HCT116 (cell line): ENCODE measurements around the gene TLE7. TPM values are rescaled to one million over a fixed set of nuclear protein-coding genes. Genes with fewer than 3 reads are reported as not detected.

Source experiments
- ATAC-seq: fragments of 200-7000 bp; cut with Tn5 transposase; 2 replicates; pipeline ENCODE4 v1.9.1; 2020; ENCODE audit warnings: mild to moderate bottlenecking, moderate library complexity
- BruUV-seq: library from RNA; stranded (reverse); fragments of 400-500 nt; replicated peaks from 2 replicates; lab custom pipeline; 2021; lab: Mats Ljungman, UMichigan
- CTCF ChIA-PET: fragments of 300-600 bp; sonication (Branson Sonifier 250); formaldehyde crosslinking; loops from one replicate; lab custom pipeline; 2021; ENCODE audit warnings: antibody characterized with exemption; lab: Charles Lee
- POLR2A ChIA-PET: fragments of 300-600, 350-600 bp; sonication (Branson Sonifier 250); formaldehyde crosslinking; loops from one replicate; lab custom pipeline; 2021; ENCODE audit warnings: antibody characterized with exemption; lab: Charles Lee
- RAD21 ChIA-PET, 2 experiments: fragments of 300-600 bp; sonication (Branson Sonifier 250); formaldehyde crosslinking; loops; one replicate each; lab custom pipeline; 2023; ENCODE audit warnings: low total read pairs in 2 of 2; ENCODE audit not compliant: uncharacterized antibody in 2 of 2, unreplicated experiment in 2 of 2, low non-redundant PET in 1 of 2; lab: Charles Lee
- DNase-seq: peaks from one replicate; pipeline ENCODE4 v3.0.0-alpha.2; 2010; ENCODE audit warnings: low read depth, low spot score
- H2AFZ ChIP-seq: fragments of 200-600 bp; shearing (Covaris generic), sonication (generic); 2 replicates; pipeline ENCODE4 v1.6.1; 2017; ENCODE audit warnings: low read depth, mixed run types, mixed read lengths, antibody characterized with exemption, low read length; ENCODE audit not compliant: poor library complexity, severe bottlenecking
- H3K27ac ChIP-seq: 2 replicates; pipeline ENCODE4 v1.5.1; 2012; ENCODE audit warnings: low read depth, low read length
- H3K27me3 ChIP-seq: fragments of 200-600 bp; sonication (generic); 2 replicates; pipeline ENCODE4 v1.6.1; 2016; ENCODE audit warnings: mixed run types, low read length, mixed read lengths; ENCODE audit not compliant: insufficient read depth
- H3K36me3 ChIP-seq, 2 experiments: fragments of 200-500 bp in 1 of 2; fragments of 200-600 bp in 1 of 2; sonication (Bioruptor generic) in 1 of 2; sonication (generic) in 1 of 2; 2 replicates each; pipeline versions ENCODE4 v1.5.1 to v1.6.1; 2014 to 2016; ENCODE audit warnings: low read length in 2 of 2, inconsistent platforms in 1 of 2, mixed read lengths in 1 of 2, mixed run types in 1 of 2; ENCODE audit not compliant: insufficient read depth in 2 of 2, control insufficient read depth in 1 of 2
- H3K4me1 ChIP-seq, 2 experiments: fragments of 200-600 bp in 1 of 2; sonication (generic) in 1 of 2; 2 replicates each; pipeline versions ENCODE4 v1.5.1 to v1.6.1; 2012 to 2017; ENCODE audit warnings: low read length in 2 of 2, inconsistent platforms in 1 of 2, mild to moderate bottlenecking in 1 of 2, mixed read lengths in 1 of 2, mixed run types in 1 of 2, moderate library complexity in 1 of 2; ENCODE audit not compliant: insufficient read depth in 2 of 2, control insufficient read depth in 1 of 2
- H3K4me2 ChIP-seq: fragments of 200-600 bp; sonication (generic); 2 replicates; pipeline ENCODE4 v1.6.1; 2017; ENCODE audit warnings: mixed run types, low read length, mixed read lengths
- H3K4me3 ChIP-seq, 2 experiments: fragments of 200-600 bp in 1 of 2; sonication (generic) in 1 of 2; replicated peaks in 1 of 2; 2 replicates each; pipeline ENCODE4 v1.5.1; 2011 to 2016; ENCODE audit warnings: low read length in 2 of 2, control low read depth in 1 of 2, low read depth in 1 of 2, mild to moderate bottlenecking in 1 of 2, mixed read lengths in 1 of 2, mixed run types in 1 of 2
- H3K79me2 ChIP-seq: fragments of 200-600 bp; sonication (generic); 2 replicates; pipeline ENCODE4 v1.6.1; 2017; ENCODE audit warnings: mild to moderate bottlenecking, mixed run types, low read length, moderate library complexity, mixed read lengths; ENCODE audit not compliant: insufficient read depth
- H3K9ac ChIP-seq: fragments of 200-600 bp; sonication (generic); 2 replicates; pipeline ENCODE4 v1.6.1; 2016; ENCODE audit warnings: low read length, mixed read lengths
- H3K9me2 ChIP-seq: fragments of 200-600 bp; sonication (generic), shearing (Covaris generic); 2 replicates; pipeline ENCODE4 v1.6.1; 2017; ENCODE audit warnings: mixed run types, mild to moderate bottlenecking, moderate library complexity; ENCODE audit not compliant: insufficient read depth
- H3K9me3 ChIP-seq, 2 experiments: fragments of 200-500 bp in 1 of 2; fragments of 200-600 bp in 1 of 2; sonication (Bioruptor generic) in 1 of 2; sonication (generic) in 1 of 2; 2 replicates each; pipeline ENCODE4 v1.6.1; 2014 to 2017; ENCODE audit warnings: low read length in 2 of 2, mixed read lengths in 2 of 2, inconsistent platforms in 1 of 2, low read depth in 1 of 2, mild to moderate bottlenecking in 1 of 2, mixed run types in 1 of 2, moderate library complexity in 1 of 2; ENCODE audit not compliant: control insufficient read depth in 1 of 2, insufficient read depth in 1 of 2
- H4K20me1 ChIP-seq: fragments of 200-600 bp; sonication (generic), shearing (Covaris generic); 2 replicates; pipeline ENCODE4 v1.6.1; 2017; ENCODE audit warnings: mixed run types, mild to moderate bottlenecking, moderate library complexity; ENCODE audit not compliant: insufficient read depth
- CEBPB ChIP-seq: IDR thresholded peaks from 2 replicates; pipeline ENCODE4 v1.6.1; 2012; ENCODE audit warnings: low read depth
- CTCF ChIP-seq, 3 experiments: fragments of 200-600 bp in 1 of 3; sonication (generic) in 1 of 3; IDR thresholded peaks in 2 of 3; conservative IDR thresholded peaks in 1 of 3; 2 replicates each; pipeline ENCODE4 v1.5.1; 2012 to 2017; ENCODE audit warnings: low read depth in 2 of 3, low read length in 2 of 3, antibody characterized with exemption in 1 of 3, borderline replicate concordance in 1 of 3, control low read depth in 1 of 3, mild to moderate bottlenecking in 1 of 3, mixed read lengths in 1 of 3, mixed run types in 1 of 3, moderate library complexity in 1 of 3; ENCODE audit not compliant: insufficient read depth in 1 of 3
- ELF1 ChIP-seq: IDR thresholded peaks from 2 replicates; pipeline ENCODE4 v1.6.1; 2012; ENCODE audit warnings: low read depth, borderline replicate concordance
- EZH2 ChIP-seq: fragments of 200-600 bp; sonication (generic); IDR thresholded peaks from 2 replicates; pipeline ENCODE4 v1.6.1; 2017; ENCODE audit warnings: antibody characterized with exemption, mixed run types
- JUND ChIP-seq: IDR thresholded peaks from 2 replicates; pipeline ENCODE4 v1.6.1; 2012
- TCF7L2 ChIP-seq: IDR thresholded peaks from 2 replicates; pipeline ENCODE4 v1.7.0; 2011; ENCODE audit warnings: borderline replicate concordance, inconsistent platforms; ENCODE audit not compliant: insufficient read depth, insufficient read length; ENCODE audit errors: extremely low read depth
- YY1 ChIP-seq: IDR thresholded peaks from 2 replicates; pipeline ENCODE4 v1.6.1; 2011; ENCODE audit warnings: low read length, low read depth, moderate library complexity, mild to moderate bottlenecking; ENCODE audit not compliant: insufficient replicate concordance; ENCODE audit errors: extremely low read depth
- intact Hi-C: fragments of 100-400 bp; cut with micrococcal nuclease; formaldehyde crosslinking; loops from 2 replicates; pipeline ENCODE4 v1.10.0; 2022
- total RNA-seq: library from RNA; stranded (reverse); gene quantifications from one replicate; pipeline ENCODE4 v1.2.1, GENCODE V29; 2021; ENCODE audit not compliant: unreplicated experiment

TLE7 gene
- total RNA-seq, 1 experiment from 2014 or later = not detected

DNA sequence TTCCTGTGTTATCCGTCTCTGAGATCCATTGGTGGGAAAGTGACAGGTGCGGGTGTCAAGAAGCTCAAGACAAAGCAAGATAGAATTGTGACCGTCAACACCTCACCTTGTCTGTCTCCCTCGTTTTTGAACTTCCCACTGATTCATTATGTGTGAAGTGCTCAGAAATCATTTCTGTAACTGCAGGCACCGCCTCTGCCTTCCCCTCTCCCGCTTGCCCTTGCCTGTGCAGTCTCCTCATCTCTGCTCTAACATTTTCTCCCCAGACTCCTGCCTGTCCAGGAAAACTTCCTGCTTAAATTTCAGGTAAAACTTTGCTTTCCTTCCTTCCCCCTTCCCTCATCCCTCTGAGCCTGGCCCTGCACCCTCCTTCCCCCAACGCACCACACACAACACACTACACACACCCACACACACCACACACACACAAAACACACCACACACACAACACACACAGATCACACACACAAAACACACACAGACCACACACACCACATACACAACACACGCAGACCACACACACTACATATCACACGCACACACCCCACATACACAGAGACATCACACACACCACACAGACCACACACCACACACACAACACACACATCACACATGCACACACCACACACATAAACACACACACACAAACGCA is 57.7 kb downstream of the TLE7 start:
- no peak overlapping the region for H3K4me2 ChIP-seq
- no peak overlapping the region for H2AFZ ChIP-seq
- H3K9ac ChIP-seq = no peak overlapping the region
- intact Hi-C loops = no loop called here
- H4K20me1 ChIP-seq = no peaks in the 10 kb centered on the region
- no peak for TF ChIP-seq ELF1
- TF ChIP-seq YY1 = no peak
- TF ChIP-seq EZH2 = no peak
- TF ChIP-seq CEBPB = no peak
- no peak for TF ChIP-seq TCF7L2
- TF ChIP-seq CTCF (IDR thresholded peaks at IDR 0.05 in 2 of 3, conservative IDR thresholded peaks at IDR 0.05 in 1 of 3; ENCODE audit: borderline replicate concordance in 1 of 3, insufficient read depth in 1 of 3, low read depth in 2 of 3, low read length in 2 of 3) = no peak
- TF ChIP-seq JUND = no peak
- ATAC-seq (no peak), DNase-seq (no peak)
- no peaks in the 10 kb centered on the region for H3K9me2 ChIP-seq
- H3K9me3 ChIP-seq = no peaks in the 10 kb centered on the region
- peaks cover 7% of the 10 kb centered on the region; the same call in 1 of the 2 replicates for H3K27me3 ChIP-seq
- POLR2A ChIA-PET = no interaction called here
- no peaks in the 10 kb centered on the region for H3K79me2 ChIP-seq
- CTCF ChIA-PET = no interaction called here
- H3K4me3 ChIP-seq = no peak overlapping the region
- no peaks in the 10 kb centered on the region for H3K36me3 ChIP-seq
- no peaks in the 10 kb centered on the region for H3K4me1 ChIP-seq
- BruUV-seq = no TSS peak
- H3K27ac ChIP-seq = no peak overlapping the region
- RAD21 ChIA-PET = no interaction called here
